Activated B cell treated with CpG ODN at 0.5 μM for 24 hours (primary cell): Measurements from ENCODE around the gene CIDEC. TPM values are rescaled to one million over a fixed set of nuclear protein-coding genes. Genes with fewer than 3 reads are reported as not detected.

Experiments
- ATAC-seq: fragments of 200-7000 bp; cut with Tn5 transposase; one replicate; pipeline ENCODE4 v1.10.0; 2021; ENCODE audit warnings: low read depth, mild to moderate bottlenecking, moderate library complexity
- CTCF ChIA-PET: fragments of 350-600 bp; sonication (Branson Sonifier 250); formaldehyde crosslinking; loops from one replicate; lab custom pipeline; 2021; ENCODE audit warnings: antibody characterized with exemption; lab: Charles Lee
- POLR2A ChIA-PET: fragments of 350-600 bp; sonication (Branson Sonifier 250); formaldehyde crosslinking; loops from one replicate; lab custom pipeline; 2021; ENCODE audit warnings: antibody characterized with exemption; lab: Charles Lee
- DNase-seq: peaks from one replicate; pipeline ENCODE4 v3.0.0; 2022
- H3K27ac Mint-ChIP-seq: one replicate; pipeline ENCODE4 v1.8.0; 2020; ENCODE audit warnings: mixed read lengths
- H3K27me3 Mint-ChIP-seq: one replicate; pipeline ENCODE4 v1.8.0; 2021; ENCODE audit warnings: mixed read lengths
- H3K36me3 Mint-ChIP-seq: one replicate; pipeline ENCODE4 v1.8.0; 2021; ENCODE audit warnings: low read depth, mixed read lengths
- H3K4me1 Mint-ChIP-seq: one replicate; pipeline ENCODE4 v1.8.0; 2021; ENCODE audit warnings: mixed read lengths
- H3K4me3 Mint-ChIP-seq: one replicate; pipeline ENCODE4 v1.8.0; 2020; ENCODE audit warnings: mild to moderate bottlenecking, mixed read lengths
- H3K9me3 Mint-ChIP-seq: one replicate; pipeline ENCODE4 v1.8.0; 2020; ENCODE audit warnings: mixed read lengths
- CTCF ChIP-seq: fragments of 200-600 bp; IDR thresholded peaks from one replicate; pipeline ENCODE4 v1.8.0; 2022; ENCODE audit warnings: antibody characterized with exemption, mild to moderate bottlenecking
- intact Hi-C: fragments of 100-400 bp; cut with micrococcal nuclease; formaldehyde crosslinking; loops from one replicate; pipeline ENCODE4 v1.15.1; 2024
- total RNA-seq: library from RNA; stranded (reverse); gene quantifications from 2 replicates; pipeline ENCODE4 v1.2.3, GENCODE V29; 2022

CIDEC gene
- total RNA-seq, 1 donor from 2014 or later = not detected

GRCh38 chr3:9837701-9838582 lies 42.1 kb downstream of the CIDEC start:
- CTCF ChIA-PET = no interaction called here
- peaks cover 71% of the 10 kb centered on the region for H3K36me3 Mint-ChIP-seq

GRCh38 chr3:9834520-9835380 lies 45.3 kb downstream of the CIDEC start:
- DNase-seq (no peak), ATAC-seq (no peak)
- no peaks in the 10 kb centered on the region for H3K9me3 Mint-ChIP-seq
- H3K27me3 Mint-ChIP-seq = no peaks in the 10 kb centered on the region
- no peak overlapping the region for H3K4me3 Mint-ChIP-seq
- intact Hi-C loops = no loop called here
- H3K4me1 Mint-ChIP-seq = no peaks in the 10 kb centered on the region
- no peak overlapping the region for H3K27ac Mint-ChIP-seq
- POLR2A ChIA-PET = interaction anchor here (1.1 kb wide), 1 partner anchor 50 kb away, joined by 4 read pairs; no protein-coding TSS in a partner anchor
- CTCF ChIA-PET = no interaction called here
- H3K36me3 Mint-ChIP-seq = peaks cover 61% of the 10 kb centered on the region
- no peak for TF ChIP-seq CTCF

More at GRCh38 chr3:9837701-9838582, 42.1 kb downstream of the CIDEC start:
- Mint-ChIP-seq H3K4me3 (no peak overlapping the region), H3K27ac (no peak overlapping the region), H3K27me3 (no peaks in the 10 kb centered on the region), H3K9me3 (no peaks in the 10 kb centered on the region), H3K4me1 (peaks cover 10% of the 10 kb centered on the region)
- ATAC-seq = no peak
- POLR2A ChIA-PET = interaction anchor here (0.6 kb wide), 2 partner anchors 23 to 43 kb away, joined by 3 to 4 read pairs; no protein-coding TSS in a partner anchor
- TF ChIP-seq CTCF = no peak
- no peak for DNase-seq
- intact Hi-C loops = no loop called here

GRCh38 chr3:9833078-9833477 lies 47.0 kb downstream of the CIDEC start:
- no peaks in the 10 kb centered on the region for H3K27me3 Mint-ChIP-seq
- intact Hi-C loops = no loop called here
- no peaks in the 10 kb centered on the region for H3K4me1 Mint-ChIP-seq
- CTCF ChIA-PET = no interaction called here
- peaks cover 56% of the 10 kb centered on the region for H3K36me3 Mint-ChIP-seq
- no peak for TF ChIP-seq CTCF
- no peak overlapping the region for H3K27ac Mint-ChIP-seq
- no peaks in the 10 kb centered on the region for H3K9me3 Mint-ChIP-seq
- no peak overlapping the region for H3K4me3 Mint-ChIP-seq
- POLR2A ChIA-PET = no interaction called here
- no peak for DNase-seq
- ATAC-seq = no peak

GRCh38 chr3:9831253-9831652 lies 48.8 kb downstream of the CIDEC start:
- no peak for TF ChIP-seq CTCF
- no peak overlapping the region for H3K27ac Mint-ChIP-seq
- no peaks in the 10 kb centered on the region for H3K9me3 Mint-ChIP-seq
- peaks cover 50% of the 10 kb centered on the region for H3K36me3 Mint-ChIP-seq
- POLR2A ChIA-PET = interaction anchor here (0.7 kb wide), 1 partner anchor 51 kb away, joined by 5 read pairs; no protein-coding TSS in a partner anchor
- no peaks in the 10 kb centered on the region for H3K4me1 Mint-ChIP-seq
- H3K4me3 Mint-ChIP-seq = no peak overlapping the region
- DNase-seq = no peak
- intact Hi-C loops = no loop called here
- H3K27me3 Mint-ChIP-seq = no peaks in the 10 kb centered on the region
- no peak for ATAC-seq
- CTCF ChIA-PET = no interaction called here
